ENCODE results near the gene TNIP2.

DNA sequence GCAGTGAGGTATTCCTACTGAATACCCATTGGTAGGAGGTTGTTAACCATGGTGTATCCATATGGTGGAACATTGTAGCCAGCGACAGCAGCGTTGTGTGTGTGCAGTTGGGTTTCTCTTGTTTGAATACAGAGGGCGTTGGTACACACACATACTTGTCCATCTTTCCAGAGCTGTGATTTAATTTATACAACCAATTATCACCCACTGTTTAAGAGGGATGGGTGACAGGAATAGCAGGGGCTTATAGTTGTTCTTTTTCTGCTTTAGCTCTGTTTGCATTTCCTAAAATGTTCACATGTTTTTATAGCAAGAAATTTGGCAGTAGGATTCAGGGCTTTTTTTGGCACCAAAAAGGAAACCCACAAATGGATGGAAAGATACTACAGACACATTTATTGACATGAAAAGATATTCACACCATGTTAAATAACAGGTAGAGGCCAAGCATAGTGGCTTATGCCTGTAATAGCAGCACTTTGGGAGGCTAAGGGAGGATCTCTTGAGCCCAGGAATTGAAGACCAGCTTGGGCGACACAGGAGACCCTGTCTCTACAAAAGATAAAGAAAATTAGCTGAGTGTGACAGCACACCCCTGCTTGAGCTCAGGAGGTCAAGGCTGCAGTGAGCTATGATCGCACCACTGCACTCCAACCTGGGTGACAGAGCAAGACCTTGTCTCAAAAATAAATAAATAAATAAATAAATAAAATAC is 60.6 kb downstream of the TNIP2 start:
- TF ChIP-seq CTCF (conservative IDR thresholded peaks at IDR 0.05; ENCODE audit: low read length): peak; percentile 34
- TF ChIP-seq EZH2phosphoT487 (IDR thresholded peaks at IDR 0.05; ENCODE audit: borderline replicate concordance, low read depth, low read length): no peak
